GM23338 (cell line): ENCODE results near the gene RGL3. TPM values are rescaled to one million over a fixed set of nuclear protein-coding genes. Genes with fewer than 3 reads are reported as not detected.

Source experiments
- ATAC-seq: fragments of 200-7000 bp; cut with Tn5 transposase; 3 replicates; pipeline ENCODE4 v1.9.1; 2020
- DNase-seq: peaks from one replicate; pipeline ENCODE4 v3.0.0-alpha.2; 2015; ENCODE audit warnings: low spot score
- H2AFZ ChIP-seq: fragments of 200-600 bp; sonication (generic); 2 replicates; pipeline ENCODE4 v1.8.0; 2016; ENCODE audit warnings: antibody characterized with exemption, mild to moderate bottlenecking, moderate library complexity
- H3F3A ChIP-seq: fragments of 200-600 bp; sonication (generic); replicated peaks from 2 replicates; pipeline ENCODE4 v1.8.0; 2017; ENCODE audit warnings: antibody characterized with exemption, mixed run types, low read depth
- H3K27ac ChIP-seq: fragments of 200-600 bp; sonication (generic); 2 replicates; pipeline ENCODE4 v1.6.1; 2016; ENCODE audit warnings: low read depth
- H3K27me3 ChIP-seq: fragments of 200-600 bp; sonication (generic); 2 replicates; pipeline ENCODE4 v1.8.0; 2016; ENCODE audit warnings: mild to moderate bottlenecking, mixed run types, moderate library complexity; ENCODE audit not compliant: insufficient read depth
- H3K36me3 ChIP-seq: fragments of 200-600 bp; sonication (generic); 2 replicates; pipeline ENCODE4 v1.8.0; 2016; ENCODE audit warnings: mild to moderate bottlenecking; ENCODE audit not compliant: insufficient read depth
- H3K4me1 ChIP-seq: fragments of 200-600 bp; sonication (generic); 2 replicates; pipeline ENCODE4 v1.8.0; 2016; ENCODE audit warnings: mild to moderate bottlenecking, moderate library complexity; ENCODE audit not compliant: insufficient read depth
- H3K4me2 ChIP-seq: fragments of 200-600 bp; sonication (generic); 2 replicates; pipeline ENCODE4 v1.7.1; 2017; ENCODE audit warnings: mixed run types
- H3K4me3 ChIP-seq: fragments of 200-600 bp; sonication (generic); 2 replicates; pipeline ENCODE4 v1.6.1; 2016; ENCODE audit warnings: mixed run types
- H3K79me2 ChIP-seq: fragments of 200-600 bp; sonication (generic); replicated peaks from 2 replicates; pipeline ENCODE4 v1.8.0; 2017; ENCODE audit warnings: mild to moderate bottlenecking; ENCODE audit not compliant: insufficient read depth
- H3K9me2 ChIP-seq: fragments of 200-600 bp; sonication (generic); 2 replicates; pipeline ENCODE4 v1.8.0; 2017; ENCODE audit not compliant: insufficient read depth
- H4K20me1 ChIP-seq: fragments of 200-600 bp; sonication (generic); replicated peaks from 2 replicates; pipeline ENCODE4 v1.8.0; 2017; ENCODE audit warnings: mild to moderate bottlenecking; ENCODE audit not compliant: insufficient read depth
- H3K27ac Mint-ChIP-seq: 2 replicates; pipeline ENCODE4 v1.8.0; 2020; ENCODE audit warnings: inconsistent platforms, mild to moderate bottlenecking, moderate library complexity, mixed read lengths
- H3K27me3 Mint-ChIP-seq: 3 replicates; pipeline ENCODE4 v1.8.0; 2022; ENCODE audit warnings: low read depth, mild to moderate bottlenecking, moderate library complexity, mixed read lengths, inconsistent platforms; ENCODE audit not compliant: insufficient read depth, poor library complexity
- H3K36me3 Mint-ChIP-seq: 3 replicates; pipeline ENCODE4 v1.8.0; 2021; ENCODE audit warnings: low read depth, mild to moderate bottlenecking, inconsistent platforms, moderate library complexity, mixed read lengths
- H3K4me1 Mint-ChIP-seq: 3 replicates; pipeline ENCODE4 v1.8.0; 2020; ENCODE audit warnings: mild to moderate bottlenecking, inconsistent platforms, mixed read lengths
- H3K4me3 Mint-ChIP-seq: 3 replicates; pipeline ENCODE4 v1.8.0; 2021; ENCODE audit warnings: moderate library complexity, mild to moderate bottlenecking, inconsistent platforms, mixed read lengths
- H3K9me3 Mint-ChIP-seq: 3 replicates; pipeline ENCODE4 v1.8.0; 2020; ENCODE audit warnings: moderate library complexity, mild to moderate bottlenecking, inconsistent platforms, mixed read lengths
- CREB1 ChIP-seq: fragments of 250-450 bp; sonication (Bioruptor Pico); IDR thresholded peaks from 2 replicates; pipeline ENCODE4 v1.5.0; 2020; ENCODE audit warnings: low read depth, mild to moderate bottlenecking, moderate library complexity
- EZH2 ChIP-seq: fragments of 200-600 bp; sonication (generic); IDR thresholded peaks from one replicate; pipeline ENCODE4 v1.8.0; 2017; ENCODE audit warnings: antibody characterized with exemption, mild to moderate bottlenecking, low read depth; ENCODE audit not compliant: unreplicated experiment
- EZH2phosphoT487 ChIP-seq: fragments of 200-600 bp; sonication (generic); IDR thresholded peaks from one replicate; pipeline ENCODE4 v1.8.1; 2018; ENCODE audit warnings: antibody characterized with exemption; ENCODE audit not compliant: unreplicated experiment
- NANOG ChIP-seq: IDR thresholded peaks from 2 replicates; pipeline ENCODE4 v1.6.1; 2016; ENCODE audit warnings: antibody characterized with exemption, borderline replicate concordance
- POLR2AphosphoS5 ChIP-seq: IDR thresholded peaks from 2 replicates; pipeline ENCODE4 v1.6.1; 2016; ENCODE audit warnings: antibody characterized with exemption, low read depth
- REST ChIP-seq: IDR thresholded peaks from one replicate; pipeline ENCODE4 v1.6.1; 2018; ENCODE audit warnings: antibody characterized with exemption; ENCODE audit not compliant: unreplicated experiment
- STAT1 ChIP-seq: IDR thresholded peaks from one replicate; pipeline ENCODE4 v1.6.1; 2016; ENCODE audit warnings: antibody characterized with exemption; ENCODE audit not compliant: unreplicated experiment
- ZNF331 ChIP-seq: fragments of 250-450 bp; sonication (Bioruptor Pico); IDR thresholded peaks from 2 replicates; pipeline ENCODE4 v1.5.0; 2020; ENCODE audit warnings: low read depth, mild to moderate bottlenecking, moderate library complexity
- polyA plus RNA-seq: library from polyadenylated mRNA; unstranded; fragments of >200 nt; fragmentation: Nextera tagmentation; extraction: Ambion mirVana; gene quantifications from 2 replicates; pipeline ENCODE4 v1.2.1, GENCODE V29; 2016
- total RNA-seq: library from RNA; depleted of rRNA; stranded (reverse); fragments of >200 nt; shearing (Covaris generic); gene quantifications from 2 replicates; pipeline ENCODE4 v1.2.3, GENCODE V29; 2014
- TF ChIP-seq, protein P1 (sequence below): fragments of 250-450 bp; sonication (Bioruptor Pico); IDR thresholded peaks from 2 replicates; pipeline ENCODE4 v1.5.0; 2020; ENCODE audit warnings: mild to moderate bottlenecking, moderate library complexity
- TF ChIP-seq, protein P2 (sequence below), 2 experiments: fragments of 200-600 bp in 1 of 2; sonication (generic) in 1 of 2; conservative IDR thresholded peaks; 2 replicates each; pipeline versions ENCODE4 v1.5.1 to v1.6.1; 2016 to 2017; ENCODE audit warnings: antibody characterized with exemption in 2 of 2, low read depth in 2 of 2, mild to moderate bottlenecking in 2 of 2, moderate library complexity in 1 of 2
- TF ChIP-seq, protein P3 (sequence below): IDR thresholded peaks from 2 replicates; pipeline ENCODE4 v1.6.1; 2016; ENCODE audit warnings: antibody characterized with exemption

Gene RGL3
- total and polyA plus RNA-seq, 2 experiments from 2014 or later, result 48.8 to 49.4 TPM

DNA sequence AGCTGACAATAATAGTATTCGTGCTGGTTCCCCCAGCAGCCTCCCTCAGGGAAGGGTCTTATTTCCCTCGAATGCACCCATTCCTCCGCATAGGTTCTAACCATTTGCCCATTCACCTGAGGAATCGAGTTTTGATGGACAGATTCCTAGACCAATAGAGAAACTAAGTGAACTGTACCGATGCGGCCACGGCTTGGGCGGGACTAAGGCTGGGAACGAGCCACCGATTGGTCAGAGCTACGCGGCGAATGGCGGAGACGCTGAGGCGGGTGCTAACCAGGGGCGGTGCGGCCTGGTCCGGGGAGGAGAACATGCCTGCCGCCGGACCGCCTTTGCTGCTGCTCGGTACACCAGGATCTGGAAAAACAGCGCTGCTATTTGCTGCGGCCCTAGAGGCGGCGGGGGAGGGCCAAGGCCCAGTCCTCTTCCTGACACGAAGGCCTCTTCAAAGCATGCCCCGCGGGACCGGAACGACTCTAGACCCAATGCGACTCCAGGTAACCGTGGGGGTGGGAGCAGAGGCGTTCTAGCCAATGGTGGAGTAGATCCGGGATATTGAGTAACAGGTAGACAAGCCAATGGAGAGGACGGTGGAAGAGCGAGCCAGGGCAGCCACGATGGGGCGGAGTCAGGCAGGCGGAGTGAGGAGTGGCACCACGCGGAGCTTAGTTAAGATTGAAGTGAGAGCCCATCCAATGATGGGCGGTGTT, 44.5 kb downstream of the RGL3 start, which contains the start of gene SWSAP1 (continued):
- TF ChIP-seq, protein P1, sequence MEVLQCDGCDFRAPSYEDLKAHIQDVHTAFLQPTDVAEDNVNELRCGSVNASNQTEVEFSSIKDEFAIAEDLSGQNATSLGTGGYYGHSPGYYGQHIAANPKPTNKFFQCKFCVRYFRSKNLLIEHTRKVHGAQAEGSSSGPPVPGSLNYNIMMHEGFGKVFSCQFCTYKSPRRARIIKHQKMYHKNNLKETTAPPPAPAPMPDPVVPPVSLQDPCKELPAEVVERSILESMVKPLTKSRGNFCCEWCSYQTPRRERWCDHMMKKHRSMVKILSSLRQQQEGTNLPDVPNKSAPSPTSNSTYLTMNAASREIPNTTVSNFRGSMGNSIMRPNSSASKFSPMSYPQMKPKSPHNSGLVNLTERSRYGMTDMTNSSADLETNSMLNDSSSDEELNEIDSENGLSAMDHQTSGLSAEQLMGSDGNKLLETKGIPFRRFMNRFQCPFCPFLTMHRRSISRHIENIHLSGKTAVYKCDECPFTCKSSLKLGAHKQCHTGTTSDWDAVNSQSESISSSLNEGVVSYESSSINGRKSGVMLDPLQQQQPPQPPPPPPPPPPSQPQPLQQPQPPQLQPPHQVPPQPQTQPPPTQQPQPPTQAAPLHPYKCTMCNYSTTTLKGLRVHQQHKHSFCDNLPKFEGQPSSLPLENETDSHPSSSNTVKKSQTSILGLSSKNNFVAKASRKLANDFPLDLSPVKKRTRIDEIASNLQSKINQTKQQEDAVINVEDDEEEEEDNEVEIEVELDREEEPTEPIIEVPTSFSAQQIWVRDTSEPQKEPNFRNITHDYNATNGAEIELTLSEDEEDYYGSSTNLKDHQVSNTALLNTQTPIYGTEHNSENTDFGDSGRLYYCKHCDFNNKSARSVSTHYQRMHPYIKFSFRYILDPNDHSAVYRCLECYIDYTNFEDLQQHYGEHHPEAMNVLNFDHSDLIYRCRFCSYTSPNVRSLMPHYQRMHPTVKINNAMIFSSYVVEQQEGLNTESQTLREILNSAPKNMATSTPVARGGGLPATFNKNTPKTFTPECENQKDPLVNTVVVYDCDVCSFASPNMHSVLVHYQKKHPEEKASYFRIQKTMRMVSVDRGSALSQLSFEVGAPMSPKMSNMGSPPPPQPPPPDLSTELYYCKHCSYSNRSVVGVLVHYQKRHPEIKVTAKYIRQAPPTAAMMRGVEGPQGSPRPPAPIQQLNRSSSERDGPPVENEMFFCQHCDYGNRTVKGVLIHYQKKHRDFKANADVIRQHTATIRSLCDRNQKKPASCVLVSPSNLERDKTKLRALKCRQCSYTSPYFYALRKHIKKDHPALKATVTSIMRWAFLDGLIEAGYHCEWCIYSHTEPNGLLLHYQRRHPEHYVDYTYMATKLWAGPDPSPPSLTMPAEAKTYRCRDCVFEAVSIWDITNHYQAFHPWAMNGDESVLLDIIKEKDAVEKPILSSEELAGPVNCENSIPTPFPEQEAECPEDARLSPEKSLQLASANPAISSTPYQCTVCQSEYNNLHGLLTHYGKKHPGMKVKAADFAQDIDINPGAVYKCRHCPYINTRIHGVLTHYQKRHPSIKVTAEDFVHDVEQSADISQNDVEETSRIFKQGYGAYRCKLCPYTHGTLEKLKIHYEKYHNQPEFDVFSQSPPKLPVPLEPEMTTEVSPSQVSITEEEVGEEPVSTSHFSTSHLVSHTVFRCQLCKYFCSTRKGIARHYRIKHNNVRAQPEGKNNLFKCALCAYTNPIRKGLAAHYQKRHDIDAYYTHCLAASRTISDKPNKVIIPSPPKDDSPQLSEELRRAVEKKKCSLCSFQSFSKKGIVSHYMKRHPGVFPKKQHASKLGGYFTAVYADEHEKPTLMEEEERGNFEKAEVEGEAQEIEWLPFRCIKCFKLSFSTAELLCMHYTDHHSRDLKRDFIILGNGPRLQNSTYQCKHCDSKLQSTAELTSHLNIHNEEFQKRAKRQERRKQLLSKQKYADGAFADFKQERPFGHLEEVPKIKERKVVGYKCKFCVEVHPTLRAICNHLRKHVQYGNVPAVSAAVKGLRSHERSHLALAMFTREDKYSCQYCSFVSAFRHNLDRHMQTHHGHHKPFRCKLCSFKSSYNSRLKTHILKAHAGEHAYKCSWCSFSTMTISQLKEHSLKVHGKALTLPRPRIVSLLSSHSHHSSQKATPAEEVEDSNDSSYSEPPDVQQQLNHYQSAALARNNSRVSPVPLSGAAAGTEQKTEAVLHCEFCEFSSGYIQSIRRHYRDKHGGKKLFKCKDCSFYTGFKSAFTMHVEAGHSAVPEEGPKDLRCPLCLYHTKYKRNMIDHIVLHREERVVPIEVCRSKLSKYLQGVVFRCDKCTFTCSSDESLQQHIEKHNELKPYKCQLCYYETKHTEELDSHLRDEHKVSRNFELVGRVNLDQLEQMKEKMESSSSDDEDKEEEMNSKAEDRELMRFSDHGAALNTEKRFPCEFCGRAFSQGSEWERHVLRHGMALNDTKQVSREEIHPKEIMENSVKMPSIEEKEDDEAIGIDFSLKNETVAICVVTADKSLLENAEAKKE (CRISPR knock-in tag), result no peak
- no peak for TF ChIP-seq ZNF331 (CRISPR knock-in tag)
- no peak for TF ChIP-seq STAT1
- no peak for TF ChIP-seq EZH2phosphoT487
- TF ChIP-seq NANOG, result no peak
- no peak for TF ChIP-seq EZH2

- H3K27me3 Mint-ChIP-seq, result peaks cover 10% of the 10 kb centered on the region
- H3K9me3 Mint-ChIP-seq, result no peaks in the 10 kb centered on the region
- peak overlapping the region; percentile 29; the same call in 1 of the 2 replicates for H3K27ac ChIP-seq
- no peaks in the 10 kb centered on the region for H3K9me2 ChIP-seq
- no peak overlapping the region for H2AFZ ChIP-seq
- H3F3A ChIP-seq, result 0 out of 2 replicates have a peak, but pooled peaks cover 6% of the 10 kb centered on the region
- peaks cover 15% of the 10 kb centered on the region for H3K36me3 Mint-ChIP-seq
- ATAC-seq, result no peak
- peaks cover 10% of the 10 kb centered on the region; the same call in 1 of the 2 replicates for H3K79me2 ChIP-seq
- no peak for DNase-seq
- no peaks in the 10 kb centered on the region for H3K27me3 ChIP-seq
- H3K4me3 Mint-ChIP-seq, result no peak overlapping the region
- H3K4me3 ChIP-seq, result peak overlapping the region; percentile 55
- H3K36me3 ChIP-seq, result no peaks in the 10 kb centered on the region
- H3K4me2 ChIP-seq, result peak overlapping the region; percentile 44
- H3K27ac Mint-ChIP-seq, result no peak overlapping the region
- peaks cover 2% of the 10 kb centered on the region; the same call in 1 of the 2 replicates for H4K20me1 ChIP-seq
- peaks cover 15% of the 10 kb centered on the region for H3K4me1 Mint-ChIP-seq
- H3K4me1 ChIP-seq, result peaks cover 10% of the 10 kb centered on the region
- TF ChIP-seq CREB1, result no peak
- no peak for TF ChIP-seq EZH2
- no peak for TF ChIP-seq REST
- TF ChIP-seq EZH2phosphoT487, result no peak
- TF ChIP-seq, protein P2, sequence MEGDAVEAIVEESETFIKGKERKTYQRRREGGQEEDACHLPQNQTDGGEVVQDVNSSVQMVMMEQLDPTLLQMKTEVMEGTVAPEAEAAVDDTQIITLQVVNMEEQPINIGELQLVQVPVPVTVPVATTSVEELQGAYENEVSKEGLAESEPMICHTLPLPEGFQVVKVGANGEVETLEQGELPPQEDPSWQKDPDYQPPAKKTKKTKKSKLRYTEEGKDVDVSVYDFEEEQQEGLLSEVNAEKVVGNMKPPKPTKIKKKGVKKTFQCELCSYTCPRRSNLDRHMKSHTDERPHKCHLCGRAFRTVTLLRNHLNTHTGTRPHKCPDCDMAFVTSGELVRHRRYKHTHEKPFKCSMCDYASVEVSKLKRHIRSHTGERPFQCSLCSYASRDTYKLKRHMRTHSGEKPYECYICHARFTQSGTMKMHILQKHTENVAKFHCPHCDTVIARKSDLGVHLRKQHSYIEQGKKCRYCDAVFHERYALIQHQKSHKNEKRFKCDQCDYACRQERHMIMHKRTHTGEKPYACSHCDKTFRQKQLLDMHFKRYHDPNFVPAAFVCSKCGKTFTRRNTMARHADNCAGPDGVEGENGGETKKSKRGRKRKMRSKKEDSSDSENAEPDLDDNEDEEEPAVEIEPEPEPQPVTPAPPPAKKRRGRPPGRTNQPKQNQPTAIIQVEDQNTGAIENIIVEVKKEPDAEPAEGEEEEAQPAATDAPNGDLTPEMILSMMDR (conservative IDR thresholded peaks at IDR 0.05; ENCODE audit: low read depth in 2 of 2), result no peak
- TF ChIP-seq POLR2AphosphoS5, result no peak
- TF ChIP-seq STAT1, result no peak
- TF ChIP-seq, protein P3, sequence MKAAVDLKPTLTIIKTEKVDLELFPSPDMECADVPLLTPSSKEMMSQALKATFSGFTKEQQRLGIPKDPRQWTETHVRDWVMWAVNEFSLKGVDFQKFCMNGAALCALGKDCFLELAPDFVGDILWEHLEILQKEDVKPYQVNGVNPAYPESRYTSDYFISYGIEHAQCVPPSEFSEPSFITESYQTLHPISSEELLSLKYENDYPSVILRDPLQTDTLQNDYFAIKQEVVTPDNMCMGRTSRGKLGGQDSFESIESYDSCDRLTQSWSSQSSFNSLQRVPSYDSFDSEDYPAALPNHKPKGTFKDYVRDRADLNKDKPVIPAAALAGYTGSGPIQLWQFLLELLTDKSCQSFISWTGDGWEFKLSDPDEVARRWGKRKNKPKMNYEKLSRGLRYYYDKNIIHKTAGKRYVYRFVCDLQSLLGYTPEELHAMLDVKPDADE, result no peak
Measured at GRCh38 chr19:11373885-11374432, 45.2 kb downstream of the RGL3 start.
